SK-N-SH treated with all-trans-retinoic acid at 6 μM for 48 hours (cell line): ENCODE results near the gene PKD1.

Experiments
- ATAC-seq: fragments of 200-7000 bp; cut with Tn5 transposase; 3 replicates; pipeline ENCODE4 v1.9.1; 2020; ENCODE audit warnings: mild to moderate bottlenecking, moderate library complexity
- ARNTL ChIP-seq: fragments of 450-650 bp; formaldehyde crosslinking; IDR thresholded peaks from 2 replicates; pipeline ENCODE4 v1.5.0; 2020; ENCODE audit warnings: low read depth, mild to moderate bottlenecking, moderate library complexity, borderline replicate concordance
- CREB5 ChIP-seq: fragments of 250-450 bp; sonication (Bioruptor Pico); IDR thresholded peaks from 2 replicates; pipeline ENCODE4 v1.5.1; 2020; ENCODE audit warnings: low read depth, mild to moderate bottlenecking, moderate library complexity
- CSDC2 ChIP-seq: fragments of 250-450 bp; sonication (Bioruptor Pico); IDR thresholded peaks from 2 replicates; pipeline ENCODE4 v1.5.0; 2020; ENCODE audit warnings: mild to moderate bottlenecking, moderate library complexity
- CSRNP3 ChIP-seq: fragments of 250-450 bp; sonication (Bioruptor Pico); IDR thresholded peaks from 2 replicates; pipeline ENCODE4 v1.5.1; 2021; ENCODE audit warnings: mild to moderate bottlenecking, moderate library complexity
- GLIS3 ChIP-seq: fragments of 250-450 bp; sonication (Bioruptor Pico); IDR thresholded peaks from 2 replicates; pipeline ENCODE4 v1.5.0; 2020; ENCODE audit warnings: mild to moderate bottlenecking, moderate library complexity
- ISL1 ChIP-seq: fragments of 250-450 bp; sonication (Bioruptor Pico); IDR thresholded peaks from 2 replicates; pipeline ENCODE4 v2.1.2; 2022; ENCODE audit warnings: mild to moderate bottlenecking, moderate library complexity
- OSR1 ChIP-seq: fragments of 250-450 bp; sonication (Bioruptor Pico); IDR thresholded peaks from 2 replicates; pipeline ENCODE4 v1.8.0; 2022; ENCODE audit warnings: moderate library complexity, mild to moderate bottlenecking, inconsistent platforms
- PATZ1 ChIP-seq: fragments of 250-450 bp; sonication (Bioruptor Pico); IDR thresholded peaks from 2 replicates; pipeline ENCODE4 v1.8.0; 2020; ENCODE audit warnings: mild to moderate bottlenecking, moderate library complexity, borderline replicate concordance
- POU6F1 ChIP-seq: fragments of 250-450 bp; sonication (Bioruptor Pico); IDR thresholded peaks from 2 replicates; pipeline ENCODE4 v1.8.0; 2021; ENCODE audit warnings: low read depth, mild to moderate bottlenecking, moderate library complexity, borderline replicate concordance
- PPARA ChIP-seq: fragments of 250-450 bp; sonication (Bioruptor Pico); IDR thresholded peaks from 2 replicates; pipeline ENCODE4 v1.5.0; 2020; ENCODE audit warnings: mild to moderate bottlenecking, borderline replicate concordance
- RARB ChIP-seq: fragments of 250-450 bp; sonication (Bioruptor Pico); IDR thresholded peaks from 2 replicates; pipeline ENCODE4 v1.8.0; 2021; ENCODE audit warnings: mild to moderate bottlenecking, moderate library complexity
- SNAI2 ChIP-seq: fragments of 250-450 bp; sonication (Bioruptor Pico); IDR thresholded peaks from 2 replicates; pipeline ENCODE4 v1.5.0; 2020; ENCODE audit warnings: mild to moderate bottlenecking, moderate library complexity
- TCF4 ChIP-seq: fragments of 250-450 bp; sonication (Bioruptor Pico); IDR thresholded peaks from 2 replicates; pipeline ENCODE4 v1.8.0; 2021; ENCODE audit warnings: mild to moderate bottlenecking, moderate library complexity, borderline replicate concordance
- TOX ChIP-seq: fragments of 250-450 bp; sonication (Bioruptor Pico); IDR thresholded peaks from 2 replicates; pipeline ENCODE4 v1.8.0; 2021; ENCODE audit warnings: mild to moderate bottlenecking, moderate library complexity, borderline replicate concordance
- TSHZ2 ChIP-seq: fragments of 250-450 bp; sonication (Bioruptor Pico); IDR thresholded peaks from 2 replicates; pipeline ENCODE4 v1.5.0; 2020; ENCODE audit warnings: mild to moderate bottlenecking, moderate library complexity
- ZC3H10 ChIP-seq: fragments of 250-450 bp; sonication (Bioruptor Pico); IDR thresholded peaks from 2 replicates; pipeline ENCODE4 v1.5.1; 2021; ENCODE audit warnings: mild to moderate bottlenecking, moderate library complexity
- ZFP3 ChIP-seq: fragments of 250-450 bp; sonication (Bioruptor Pico); IDR thresholded peaks from 2 replicates; pipeline ENCODE4 v1.5.0; 2020; ENCODE audit warnings: mild to moderate bottlenecking, moderate library complexity
- ZFP30 ChIP-seq: fragments of 450-650 bp; formaldehyde crosslinking; IDR thresholded peaks from 2 replicates; pipeline ENCODE4 v1.5.0; 2022; ENCODE audit warnings: mild to moderate bottlenecking, moderate library complexity
- ZNF565 ChIP-seq: fragments of 450-650 bp; formaldehyde crosslinking; conservative IDR thresholded peaks from 2 replicates; pipeline ENCODE4 v1.5.0; 2020; ENCODE audit warnings: low read depth, mild to moderate bottlenecking, moderate library complexity
- ZNF8 ChIP-seq: fragments of 450-650 bp; formaldehyde crosslinking; IDR thresholded peaks from 2 replicates; pipeline ENCODE4 v1.5.0; 2020; ENCODE audit warnings: mild to moderate bottlenecking, moderate library complexity

The PKD1 gene

GRCh38 chr16:2086106-2086742 is 49.5 kb downstream of the PKD1 start:
- no peak for TF ChIP-seq SNAI2 (CRISPR knock-in tag)
- no peak for TF ChIP-seq RARB
- TF ChIP-seq ZNF565 (CRISPR knock-in tag) = no peak
- no peak for TF ChIP-seq ARNTL (CRISPR knock-in tag)
- no peak for TF ChIP-seq PATZ1 (CRISPR knock-in tag)
- no peak for TF ChIP-seq CSDC2 (CRISPR knock-in tag)
- no peak for TF ChIP-seq CREB5 (CRISPR knock-in tag)
- TF ChIP-seq TCF4 (CRISPR knock-in tag) = no peak
- TF ChIP-seq ZFP30 (CRISPR knock-in tag) = no peak
- TF ChIP-seq GLIS3 (CRISPR knock-in tag) = no peak
- TF ChIP-seq TSHZ2 (CRISPR knock-in tag) = no peak
- no peak for TF ChIP-seq ISL1 (CRISPR knock-in tag)
- no peak for TF ChIP-seq POU6F1 (CRISPR knock-in tag)
- no peak for TF ChIP-seq ZC3H10 (CRISPR knock-in tag)
- TF ChIP-seq TOX = no peak
- no peak for TF ChIP-seq CSRNP3 (CRISPR knock-in tag)
- ATAC-seq = no peak

GRCh38 chr16:2085669-2086068 is 50.0 kb downstream of the PKD1 start:
- peak; percentile 12 for ATAC-seq

More at GRCh38 chr16:2085669-2086068, 50.0 kb downstream of the PKD1 start:
- TF ChIP-seq GLIS3 (CRISPR knock-in tag) (no peak), ISL1 (CRISPR knock-in tag) (no peak), TSHZ2 (CRISPR knock-in tag) (no peak), RARB (no peak), OSR1 (CRISPR knock-in tag) (no peak), ARNTL (CRISPR knock-in tag) (no peak), ZNF565 (CRISPR knock-in tag) (no peak), ZNF8 (CRISPR knock-in tag) (no peak), PPARA (CRISPR knock-in tag) (no peak), ZFP3 (CRISPR knock-in tag) (no peak), SNAI2 (CRISPR knock-in tag) (no peak), ZC3H10 (CRISPR knock-in tag) (no peak), TCF4 (CRISPR knock-in tag) (no peak)
